DND-41 (cell line): ENCODE results near the gene GNS.

Source experiments
- CTCF ChIP-seq: IDR thresholded peaks from 2 replicates; pipeline ENCODE4 v1.5.1; 2012; ENCODE audit warnings: borderline replicate concordance, low read length, moderate library complexity, mild to moderate bottlenecking; ENCODE audit not compliant: poor library complexity, severe bottlenecking; ENCODE audit errors: extremely low read depth
- EZH2 ChIP-seq: IDR thresholded peaks from 3 replicates; pipeline ENCODE4 v1.6.1; 2012; ENCODE audit warnings: borderline replicate concordance, low read depth, mild to moderate bottlenecking, moderate library complexity, low read length, inconsistent platforms; ENCODE audit not compliant: severe bottlenecking

GRCh38 chr12:64782191-64782876 is 23.1 kb upstream of the GNS start:
- TF ChIP-seq CTCF (no peak), EZH2 (no peak)
